Renal cortical epithelial cell (primary cell): ENCODE data around the gene BRD8. TPM values are rescaled to one million over a fixed set of nuclear protein-coding genes. Genes with fewer than 3 reads are reported as not detected.
A peak's percentile ranks its signal among the peaks of the same experiment; 100 is the strongest.
"Not testable (repeated sequence)": the region's sequence is repeated elsewhere in the genome, so short reads cannot be mapped to it uniquely, and the experiment has no call there.

Experiments
- DNase-seq: peaks from one replicate; pipeline ENCODE4 v3.0.0-alpha.2; 2011; ENCODE audit warnings: low read depth
- total RNA-seq: library from RNA; depleted of rRNA; stranded (reverse); fragments of >200 nt; gene quantifications from 2 replicates; pipeline ENCODE4 v1.2.3, GENCODE V29; 2014

BRD8 gene, protein sequence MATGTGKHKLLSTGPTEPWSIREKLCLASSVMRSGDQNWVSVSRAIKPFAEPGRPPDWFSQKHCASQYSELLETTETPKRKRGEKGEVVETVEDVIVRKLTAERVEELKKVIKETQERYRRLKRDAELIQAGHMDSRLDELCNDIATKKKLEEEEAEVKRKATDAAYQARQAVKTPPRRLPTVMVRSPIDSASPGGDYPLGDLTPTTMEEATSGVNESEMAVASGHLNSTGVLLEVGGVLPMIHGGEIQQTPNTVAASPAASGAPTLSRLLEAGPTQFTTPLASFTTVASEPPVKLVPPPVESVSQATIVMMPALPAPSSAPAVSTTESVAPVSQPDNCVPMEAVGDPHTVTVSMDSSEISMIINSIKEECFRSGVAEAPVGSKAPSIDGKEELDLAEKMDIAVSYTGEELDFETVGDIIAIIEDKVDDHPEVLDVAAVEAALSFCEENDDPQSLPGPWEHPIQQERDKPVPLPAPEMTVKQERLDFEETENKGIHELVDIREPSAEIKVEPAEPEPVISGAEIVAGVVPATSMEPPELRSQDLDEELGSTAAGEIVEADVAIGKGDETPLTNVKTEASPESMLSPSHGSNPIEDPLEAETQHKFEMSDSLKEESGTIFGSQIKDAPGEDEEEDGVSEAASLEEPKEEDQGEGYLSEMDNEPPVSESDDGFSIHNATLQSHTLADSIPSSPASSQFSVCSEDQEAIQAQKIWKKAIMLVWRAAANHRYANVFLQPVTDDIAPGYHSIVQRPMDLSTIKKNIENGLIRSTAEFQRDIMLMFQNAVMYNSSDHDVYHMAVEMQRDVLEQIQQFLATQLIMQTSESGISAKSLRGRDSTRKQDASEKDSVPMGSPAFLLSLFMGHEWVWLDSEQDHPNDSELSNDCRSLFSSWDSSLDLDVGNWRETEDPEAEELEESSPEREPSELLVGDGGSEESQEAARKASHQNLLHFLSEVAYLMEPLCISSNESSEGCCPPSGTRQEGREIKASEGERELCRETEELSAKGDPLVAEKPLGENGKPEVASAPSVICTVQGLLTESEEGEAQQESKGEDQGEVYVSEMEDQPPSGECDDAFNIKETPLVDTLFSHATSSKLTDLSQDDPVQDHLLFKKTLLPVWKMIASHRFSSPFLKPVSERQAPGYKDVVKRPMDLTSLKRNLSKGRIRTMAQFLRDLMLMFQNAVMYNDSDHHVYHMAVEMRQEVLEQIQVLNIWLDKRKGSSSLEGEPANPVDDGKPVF
- 16.0 and 51.3 TPM in 2 replicates for total RNA-seq

GRCh38 chr5:138178516-138179276, at the start of gene BRD8, which contains the start of gene KIF20A:
BRD8 (minus strand) TSS chr5:138178630; CDS start chr5:138178614, 16 bp downstream.
KIF20A (plus strand) TSS chr5:138179112; CDS start chr5:138179681, 569 bp downstream.
- peak; percentile 96 for DNase-seq

DNA sequence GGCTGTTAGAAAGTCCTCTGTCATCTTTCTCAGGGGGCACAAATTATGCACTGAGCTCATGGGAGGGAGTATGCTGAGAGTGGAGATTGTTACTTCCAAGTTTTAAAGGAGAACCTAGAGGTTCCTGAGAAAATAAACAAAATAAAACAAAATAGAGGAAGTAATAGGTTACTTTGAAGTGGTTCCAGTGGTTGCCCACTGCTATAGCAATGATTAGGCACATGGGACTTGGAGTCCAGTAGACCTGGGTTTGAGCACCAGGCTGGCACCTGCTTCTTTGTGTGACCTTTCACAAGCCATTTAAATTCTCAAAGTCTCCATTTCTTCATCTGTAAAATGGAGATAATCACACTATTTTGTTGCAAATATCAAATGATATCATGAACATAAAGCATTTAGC, 48.5 kb upstream of the BRD8 start:
- DNase-seq = no peak

GRCh38 chr5:138224712-138225111, 46.3 kb upstream of the BRD8 start:
- no peak for DNase-seq

GRCh38 chr5:138223532-138223931, 45.1 kb upstream of the BRD8 start:
- DNase-seq = no peak

DNA sequence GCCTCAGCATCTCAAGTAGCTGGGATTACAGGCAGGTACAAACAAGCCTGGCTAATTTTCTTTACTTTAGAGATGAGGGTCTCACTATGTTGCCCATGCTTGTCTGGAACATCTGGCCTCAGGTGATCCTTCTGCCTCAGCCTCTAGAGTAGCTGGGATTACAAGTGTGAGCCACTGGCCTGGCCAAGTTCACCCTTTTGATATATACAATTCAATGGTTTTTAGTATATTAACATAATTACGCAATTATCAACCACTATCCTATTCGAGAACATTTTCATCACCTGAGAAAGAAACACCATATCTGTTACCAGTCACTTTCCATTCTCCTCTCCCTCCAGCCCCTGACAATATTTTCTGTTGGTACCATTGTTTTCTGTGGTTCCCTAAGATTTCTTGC, 38.4 kb upstream of the BRD8 start:
- no peak for DNase-seq

DNA sequence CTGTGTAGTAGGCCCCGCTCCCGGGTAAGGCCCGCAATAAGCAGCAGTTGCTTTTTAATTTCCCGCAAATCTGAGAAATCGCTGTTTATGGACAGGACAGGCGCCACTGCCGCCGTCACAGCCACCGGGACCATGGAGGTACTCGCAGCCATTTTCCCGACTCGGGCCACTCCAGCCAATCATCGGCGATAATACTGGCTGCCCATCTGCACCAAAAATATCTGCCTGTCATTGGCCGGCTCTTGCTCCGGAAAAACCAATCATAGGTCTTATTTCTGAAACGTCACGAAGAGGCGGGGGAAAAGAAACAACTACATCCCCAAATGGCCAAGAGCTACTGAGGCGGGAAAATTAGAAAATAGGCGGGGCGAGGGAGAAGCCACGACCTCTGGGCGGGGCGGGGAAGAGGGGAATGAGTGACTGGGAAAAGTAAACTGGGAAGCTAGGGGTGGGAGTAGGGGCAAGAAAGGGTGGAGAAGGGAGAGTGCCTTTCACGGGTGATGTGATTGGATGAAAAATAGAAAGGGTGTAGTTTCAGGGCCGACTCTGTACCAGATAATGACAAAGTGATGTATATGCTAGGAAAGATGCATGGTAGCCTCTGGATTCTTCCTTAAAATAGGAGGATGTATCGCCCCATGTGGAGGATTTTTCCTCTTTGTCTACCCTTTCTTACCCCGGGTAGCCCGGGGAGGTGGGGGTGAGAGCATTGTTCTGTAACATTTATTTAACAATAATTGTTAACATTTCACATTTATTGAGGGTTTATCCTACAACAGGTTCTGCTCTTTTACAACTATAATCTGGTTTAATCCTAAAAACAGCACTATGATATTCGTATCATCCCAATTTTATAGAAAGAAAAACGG, 35.0 kb upstream of the BRD8 start, which contains the start of gene CDC23:
TSS of gene CDC23 (minus strand) at position 163 of the 869 bp plus-strand sequence. CDS start at position 152, 11 bp downstream.
- peak; percentile 99 for DNase-seq

- DNase-seq = peak; percentile 6
Measured at GRCh38 chr5:138212828-138213160, 34.4 kb upstream of the BRD8 start.

- no peak for DNase-seq
Measured at GRCh38 chr5:138210985-138211384, 32.6 kb upstream of the BRD8 start.

GRCh38 chr5:138193859-138194258, 15.4 kb upstream of the BRD8 start:
- not testable (repeated sequence) for DNase-seq

- no peak for DNase-seq
Measured at GRCh38 chr5:138192826-138193225, 14.4 kb upstream of the BRD8 start.

DNA sequence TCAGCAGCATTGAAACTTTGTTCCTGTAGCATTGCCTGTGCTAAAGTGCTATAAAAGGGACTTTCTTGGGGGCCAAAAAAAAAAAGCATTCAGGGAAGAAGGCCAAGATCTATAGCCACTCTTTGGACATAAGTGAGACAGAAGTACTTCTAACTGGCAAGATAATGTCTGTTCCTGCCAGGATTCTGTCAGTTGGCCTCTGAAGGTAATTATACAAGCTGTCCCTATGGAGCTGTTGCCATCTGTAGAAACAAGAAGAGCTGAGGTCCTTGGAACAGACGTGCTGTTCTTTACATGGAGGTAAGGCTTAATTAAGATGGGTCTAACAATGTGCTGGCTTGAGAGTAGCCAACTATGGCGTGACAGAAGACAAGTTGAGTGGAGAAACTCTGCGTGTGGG, 10.2 kb upstream of the BRD8 start:
- DNase-seq = no peak

DNA sequence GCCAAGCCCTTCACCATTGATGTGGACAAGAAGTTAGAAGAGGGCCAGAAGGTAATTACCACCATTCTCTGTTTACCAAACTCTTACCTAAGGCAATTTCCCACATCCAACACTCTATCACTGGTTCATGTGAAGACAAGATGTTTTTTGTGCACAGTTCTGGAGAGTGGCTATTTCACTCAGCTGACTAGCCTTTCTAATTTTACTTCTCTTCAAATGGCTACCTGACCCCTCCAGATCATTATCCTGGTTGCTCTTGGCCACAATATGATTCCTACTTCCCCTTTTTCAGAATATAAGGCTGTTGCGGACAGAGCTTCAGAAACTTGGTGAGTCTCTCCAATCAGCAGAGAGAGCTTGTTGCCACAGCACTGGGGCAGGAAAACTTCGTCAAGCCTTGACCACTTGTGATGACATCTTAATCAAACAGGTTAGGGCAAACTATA, 7.6 kb upstream of the BRD8 start:
- DNase-seq = no peak

- no peak for DNase-seq
Measured at GRCh38 chr5:138182808-138183207, 4.4 kb upstream of the BRD8 start.

DNA sequence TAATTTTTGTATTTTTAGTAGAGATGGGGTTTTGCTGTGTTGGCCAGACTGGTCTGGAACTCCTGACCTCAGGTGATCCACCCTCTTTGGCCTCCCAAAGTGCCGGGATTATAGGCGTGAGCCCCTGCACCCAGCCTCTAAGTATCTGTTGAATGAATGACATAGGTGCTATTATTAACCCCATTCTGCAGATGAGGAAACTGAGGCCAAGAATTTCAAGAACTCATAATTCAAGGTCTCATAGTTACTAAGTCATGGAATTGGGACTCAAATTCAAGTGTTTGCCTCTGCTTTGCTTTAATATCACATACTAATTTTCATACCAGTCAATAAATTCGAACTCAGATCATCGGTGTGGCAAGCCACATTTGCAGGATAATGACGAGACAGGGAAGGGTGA, 2.4 kb upstream of the BRD8 start:
- no peak for DNase-seq

GRCh38 chr5:138180183-138180782, 1.9 kb upstream of the BRD8 start:
- DNase-seq = peak; percentile 82

DNA sequence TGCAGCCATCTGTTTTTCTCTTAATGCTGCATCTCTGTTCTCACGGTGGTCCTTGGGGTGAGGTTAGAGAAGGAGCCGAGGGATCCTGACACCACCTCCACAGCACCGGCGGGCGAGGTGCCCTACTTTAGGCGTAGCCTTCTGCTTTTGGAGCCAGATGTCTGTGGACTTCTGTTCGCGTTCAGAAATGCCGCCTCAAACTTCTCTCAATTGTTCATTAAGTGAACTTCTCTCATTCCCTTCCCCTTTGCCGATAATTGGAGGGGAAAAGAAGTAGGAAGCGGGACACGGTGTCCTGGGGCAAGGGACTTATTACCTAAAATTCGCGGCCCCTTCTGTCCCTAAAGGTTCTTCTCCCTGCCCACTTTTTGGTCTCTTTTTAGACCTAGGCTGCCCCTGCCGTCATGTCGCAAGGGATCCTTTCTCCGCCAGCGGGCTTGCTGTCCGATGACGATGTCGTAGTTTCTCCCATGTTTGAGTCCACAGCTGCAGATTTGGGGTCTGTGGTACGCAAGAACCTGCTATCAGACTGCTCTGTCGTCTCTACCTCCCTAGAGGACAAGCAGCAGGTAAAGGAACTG, 937 bp upstream of the BRD8 start:
- no peak for DNase-seq

GRCh38 chr5:138177941-138178515, 402 bp downstream of the BRD8 start:
- peak; percentile 45 for DNase-seq

- DNase-seq = no peak
Measured at GRCh38 chr5:138170299-138170698, 8.1 kb downstream of the BRD8 start.

- DNase-seq = no peak
Measured at GRCh38 chr5:138169124-138169523, 9.3 kb downstream of the BRD8 start.
